ENCODE results near the gene METTL8. TPM values are rescaled to one million over a fixed set of nuclear protein-coding genes. Genes with fewer than 3 reads are reported as not detected.

The METTL8 gene
- total and polyA plus RNA-seq, 8 donors, result 2.2 to 9.0 (median 5.8) TPM

DNA sequence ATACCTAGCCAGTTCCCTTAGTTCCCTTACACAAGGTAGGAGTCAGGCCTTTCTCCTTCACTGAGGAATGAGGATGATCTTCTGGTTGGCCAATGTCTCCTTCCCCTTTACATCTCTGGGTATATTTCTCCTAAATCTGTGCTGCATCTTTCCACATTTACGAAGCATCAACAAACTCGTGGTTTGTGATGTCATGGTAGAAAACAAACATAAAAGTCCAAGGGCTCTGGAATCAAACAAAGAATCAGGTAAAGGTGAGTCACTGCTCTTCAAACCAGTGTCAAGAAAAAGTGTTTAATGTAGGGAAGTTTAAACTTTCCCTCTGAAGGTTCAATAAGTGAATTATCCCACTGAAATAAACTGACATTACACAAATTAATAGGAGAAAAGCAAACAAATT is 122.9 kb downstream of the METTL8 start:
- DNase-seq, result no peak
- ATAC-seq, result no peak
- FAIRE-seq, result no peak
- intact Hi-C loops (cut with DNase I), result no loop called here
- Histone ChIP-seq H3K4me3 (no peak overlapping the region), H3K27me3 (no peaks in the 10 kb centered on the region), H3K36me3 (no peaks in the 10 kb centered on the region), H3K9me3 (no peaks in the 10 kb centered on the region), H3K4me1 (no peaks in the 10 kb centered on the region), H3K27ac (no peak overlapping the region)
- 71 to 88% methylated on average over 2 of the region's 2 CpGs for WGBS, 2 donors
- TF ChIP-seq, protein P1, sequence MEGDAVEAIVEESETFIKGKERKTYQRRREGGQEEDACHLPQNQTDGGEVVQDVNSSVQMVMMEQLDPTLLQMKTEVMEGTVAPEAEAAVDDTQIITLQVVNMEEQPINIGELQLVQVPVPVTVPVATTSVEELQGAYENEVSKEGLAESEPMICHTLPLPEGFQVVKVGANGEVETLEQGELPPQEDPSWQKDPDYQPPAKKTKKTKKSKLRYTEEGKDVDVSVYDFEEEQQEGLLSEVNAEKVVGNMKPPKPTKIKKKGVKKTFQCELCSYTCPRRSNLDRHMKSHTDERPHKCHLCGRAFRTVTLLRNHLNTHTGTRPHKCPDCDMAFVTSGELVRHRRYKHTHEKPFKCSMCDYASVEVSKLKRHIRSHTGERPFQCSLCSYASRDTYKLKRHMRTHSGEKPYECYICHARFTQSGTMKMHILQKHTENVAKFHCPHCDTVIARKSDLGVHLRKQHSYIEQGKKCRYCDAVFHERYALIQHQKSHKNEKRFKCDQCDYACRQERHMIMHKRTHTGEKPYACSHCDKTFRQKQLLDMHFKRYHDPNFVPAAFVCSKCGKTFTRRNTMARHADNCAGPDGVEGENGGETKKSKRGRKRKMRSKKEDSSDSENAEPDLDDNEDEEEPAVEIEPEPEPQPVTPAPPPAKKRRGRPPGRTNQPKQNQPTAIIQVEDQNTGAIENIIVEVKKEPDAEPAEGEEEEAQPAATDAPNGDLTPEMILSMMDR (IDR thresholded peaks at IDR 0.05), result no peak

DNA sequence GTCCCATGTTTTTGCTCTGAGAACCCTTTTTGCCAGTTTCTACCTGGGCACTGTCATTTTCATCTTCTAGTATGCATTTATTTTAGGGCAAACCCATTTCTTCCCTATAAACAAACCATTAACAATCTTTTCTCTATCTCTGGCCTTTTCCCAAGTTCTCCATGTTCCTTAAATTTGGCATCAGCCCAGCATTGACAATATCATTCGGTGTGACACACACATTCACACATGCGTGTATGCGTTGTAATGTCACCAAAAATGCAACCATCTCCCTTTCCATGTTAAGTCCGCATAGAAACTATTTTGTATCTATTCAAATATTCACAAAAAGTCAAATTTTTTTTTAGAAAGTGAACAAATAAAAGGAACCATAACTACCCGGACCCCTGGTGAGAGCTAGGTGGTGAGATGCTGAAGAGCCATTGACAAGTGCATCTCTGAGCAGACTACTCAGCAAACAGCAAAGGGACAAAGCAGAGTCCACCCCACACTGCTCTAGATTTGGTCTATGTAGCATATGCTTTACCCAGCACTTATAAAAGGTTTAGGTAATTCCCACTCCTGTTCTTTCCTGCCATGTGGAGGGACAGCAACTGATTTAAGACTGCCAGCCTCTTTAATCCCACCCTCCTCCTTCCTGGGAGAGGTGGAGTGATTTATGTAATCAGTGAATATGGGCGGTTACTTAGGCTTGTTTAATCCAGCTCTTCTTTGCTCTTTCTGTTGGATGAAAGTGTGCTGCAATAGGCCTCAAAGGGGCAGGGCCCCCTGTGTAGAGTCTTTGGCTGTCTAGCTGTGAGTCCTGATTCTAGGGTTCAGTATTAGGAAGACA is 124.1 kb downstream of the METTL8 start:
- ATAC-seq (no peak), FAIRE-seq (no peak), DNase-seq (no peak)
- no peak overlapping the region for H3K4me3 ChIP-seq
- TF ChIP-seq, protein P1 (IDR thresholded peaks at IDR 0.05), result no peak
- H3K4me1 ChIP-seq, result no peaks in the 10 kb centered on the region
- H3K9me3 ChIP-seq, result no peaks in the 10 kb centered on the region
- H3K36me3 ChIP-seq, result no peaks in the 10 kb centered on the region
- WGBS, 2 donors, result 80 to 87% methylated on average over 6 of the region's 6 CpGs
- H3K27ac ChIP-seq, result no peak overlapping the region
- no peaks in the 10 kb centered on the region for H3K27me3 ChIP-seq
- intact Hi-C loops (cut with DNase I), result no loop called here

DNA sequence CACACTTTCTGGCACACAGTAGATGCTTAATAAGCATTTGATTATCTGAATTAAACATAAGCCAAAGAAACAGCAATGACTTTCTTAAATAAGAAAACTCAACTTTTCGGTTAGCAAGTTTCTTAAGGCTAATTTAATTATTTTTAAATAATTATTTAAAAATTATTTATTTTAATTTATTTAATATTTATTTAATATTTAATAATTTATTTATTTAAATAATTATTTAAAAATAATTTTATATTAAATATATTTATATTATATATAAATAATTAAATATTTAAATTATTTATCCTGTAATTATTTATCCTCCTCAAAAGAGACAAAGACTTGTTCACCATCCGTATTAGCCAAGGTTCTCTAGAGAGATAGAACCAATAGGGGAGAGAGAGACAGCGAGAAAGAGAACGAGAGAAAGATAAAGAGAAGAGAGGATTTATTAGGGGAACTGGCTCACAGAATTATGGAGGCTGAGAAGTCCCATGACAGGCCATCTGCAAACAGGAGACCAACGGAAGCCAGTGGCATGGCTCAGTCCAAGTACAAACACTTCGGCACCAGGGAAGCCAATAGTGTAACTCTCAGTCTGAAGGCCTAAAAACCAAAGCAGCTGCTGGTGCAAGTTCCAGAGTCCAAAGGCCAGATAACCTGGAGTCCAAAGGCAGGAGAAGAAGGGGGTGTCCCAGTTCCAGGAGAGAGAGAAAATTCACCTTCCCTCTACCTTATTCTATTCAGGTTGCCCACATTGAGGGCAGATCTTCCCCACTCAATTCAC is 125.3 kb downstream of the METTL8 start:
- TF ChIP-seq, protein P1 (IDR thresholded peaks at IDR 0.05), result no peak
- FAIRE-seq (peak; percentile 95), DNase-seq (no peak), ATAC-seq (no peak)
- H3K9me3 ChIP-seq, result no peaks in the 10 kb centered on the region
- H3K4me1 ChIP-seq, result no peaks in the 10 kb centered on the region
- no peaks in the 10 kb centered on the region for H3K27me3 ChIP-seq
- H3K36me3 ChIP-seq, result no peaks in the 10 kb centered on the region
- 95 to 97% methylated on average over 6 of the region's 6 CpGs for WGBS, 2 donors
- H3K4me3 ChIP-seq, result no peak overlapping the region
- intact Hi-C loops (cut with DNase I), result no loop called here
- H3K27ac ChIP-seq, result no peak overlapping the region

DNA sequence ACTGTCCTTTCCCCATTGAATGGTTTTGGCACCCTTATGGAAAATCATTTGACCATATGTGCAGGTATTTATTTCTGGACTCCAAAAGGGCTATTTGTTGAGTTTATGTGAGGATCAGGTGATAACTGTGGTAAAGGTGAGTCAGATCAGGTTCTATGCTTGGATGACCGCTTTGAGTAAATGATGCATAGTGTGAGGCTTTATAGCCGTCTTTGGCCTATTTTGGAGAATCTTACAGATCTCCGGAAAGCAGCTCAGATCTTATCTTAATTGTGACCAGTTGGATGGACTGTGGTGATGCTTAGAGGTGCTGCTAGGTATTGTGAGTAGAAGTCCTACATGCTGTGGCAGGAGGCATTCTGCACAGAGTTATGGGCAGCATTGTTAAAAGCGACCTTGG is 126.2 kb downstream of the METTL8 start:
- 94% methylated on average over 4 of the region's 4 CpGs for WGBS, 2 donors
- Histone ChIP-seq H3K27me3 (no peaks in the 10 kb centered on the region), H3K27ac (no peak overlapping the region), H3K9me3 (no peaks in the 10 kb centered on the region), H3K36me3 (no peaks in the 10 kb centered on the region), H3K4me1 (no peaks in the 10 kb centered on the region), H3K4me3 (no peak overlapping the region)
- no peak for DNase-seq
- no peak for ATAC-seq
- intact Hi-C loops (cut with DNase I), result no loop called here
- TF ChIP-seq, protein P1 (IDR thresholded peaks at IDR 0.05), result no peak
- FAIRE-seq, result no peak

DNA sequence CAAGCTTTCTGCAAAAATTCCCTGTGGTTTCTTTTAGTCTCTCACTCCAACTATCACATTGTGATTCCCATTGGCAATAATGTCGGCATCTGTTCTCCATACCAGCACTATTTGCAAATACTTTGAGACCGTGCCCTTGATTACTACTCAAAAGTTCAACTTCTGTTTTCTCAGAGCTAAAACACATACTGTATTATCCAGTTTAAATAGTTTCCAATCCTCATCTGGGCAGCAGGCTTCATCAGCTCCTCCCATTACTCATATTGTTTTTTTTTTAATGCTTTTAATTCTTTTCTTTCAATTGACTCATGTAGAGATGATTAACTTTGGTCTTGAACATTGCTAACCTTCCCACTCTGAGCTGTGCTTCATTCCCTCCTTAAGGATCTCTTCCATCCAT is 135.8 kb downstream of the METTL8 start:
- H3K9me3 ChIP-seq, result no peaks in the 10 kb centered on the region
- H3K27me3 ChIP-seq, result no peaks in the 10 kb centered on the region
- ATAC-seq, result no peak

More for the DNA sequence above, 135.8 kb downstream of the METTL8 start:
- WGBS, 2 donors, result 76 to 90% methylated on average over 2 of the region's 2 CpGs
- no peak overlapping the region for H3K4me3 ChIP-seq
- FAIRE-seq, result no peak
- intact Hi-C loops (cut with DNase I), result no loop called here
- DNase-seq, result no peak
- TF ChIP-seq, protein P1 (IDR thresholded peaks at IDR 0.05), result no peak
- H3K27ac ChIP-seq, result no peak overlapping the region
- H3K4me1 ChIP-seq, result no peaks in the 10 kb centered on the region
- no peaks in the 10 kb centered on the region for H3K36me3 ChIP-seq

Data from pancreas (tissue), 10 donors.